Measurements from ENCODE around the gene RPL36.
"Not testable (repeated sequence)": the region's sequence is repeated elsewhere in the genome, so short reads cannot be mapped to it uniquely, and the experiment has no call there.

Gene RPL36

GRCh38 chr19:5707576-5708575 is 17.8 kb downstream of the RPL36 start:
- no peak for DNase-seq

DNA sequence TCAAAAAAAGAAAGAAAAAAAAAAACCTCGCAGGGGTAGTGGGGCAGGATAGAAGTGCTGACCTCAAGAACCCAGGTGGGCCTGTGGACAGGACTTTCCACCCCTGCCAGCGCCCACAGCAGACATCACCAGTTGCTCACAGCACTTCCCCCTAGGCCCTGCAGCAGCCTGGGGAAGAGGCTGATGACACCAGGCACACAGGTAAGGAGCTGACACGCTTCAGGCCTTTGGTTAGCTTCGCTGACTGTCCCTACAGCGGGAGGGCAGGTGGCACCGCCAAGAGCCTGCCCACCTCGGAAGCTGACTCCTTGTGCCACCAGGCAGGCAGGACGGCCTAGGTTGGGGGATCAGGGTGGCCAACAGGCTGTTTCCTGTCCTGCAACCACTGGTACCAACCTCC is 20.9 kb downstream of the RPL36 start:
- DNase-seq = no peak

- no peak for DNase-seq
Observed at GRCh38 chr19:5711713-5712161, 21.6 kb downstream of the RPL36 start.

- no peak for DNase-seq
Observed at GRCh38 chr19:5713228-5713627, 23.1 kb downstream of the RPL36 start.

DNA sequence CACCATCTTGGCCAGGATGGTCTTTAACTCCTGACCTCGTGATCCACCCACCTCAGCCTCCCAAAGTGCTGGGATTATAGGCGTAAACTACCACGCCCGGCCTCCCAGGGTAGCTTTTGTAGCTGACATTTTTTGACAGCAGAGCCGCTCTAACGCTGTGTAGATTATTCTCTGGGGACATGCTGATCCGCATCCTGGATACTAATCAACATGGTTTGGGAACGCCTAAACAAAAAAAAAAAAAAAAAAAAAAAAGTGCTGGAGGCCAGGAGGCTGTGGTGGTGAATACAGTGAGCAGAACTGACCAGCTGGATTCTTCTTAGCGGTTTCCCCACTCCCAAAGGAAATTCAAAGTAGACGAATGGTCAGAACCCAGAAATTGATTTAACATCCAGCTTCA is 24.7 kb downstream of the RPL36 start:
- no peak for DNase-seq

DNA sequence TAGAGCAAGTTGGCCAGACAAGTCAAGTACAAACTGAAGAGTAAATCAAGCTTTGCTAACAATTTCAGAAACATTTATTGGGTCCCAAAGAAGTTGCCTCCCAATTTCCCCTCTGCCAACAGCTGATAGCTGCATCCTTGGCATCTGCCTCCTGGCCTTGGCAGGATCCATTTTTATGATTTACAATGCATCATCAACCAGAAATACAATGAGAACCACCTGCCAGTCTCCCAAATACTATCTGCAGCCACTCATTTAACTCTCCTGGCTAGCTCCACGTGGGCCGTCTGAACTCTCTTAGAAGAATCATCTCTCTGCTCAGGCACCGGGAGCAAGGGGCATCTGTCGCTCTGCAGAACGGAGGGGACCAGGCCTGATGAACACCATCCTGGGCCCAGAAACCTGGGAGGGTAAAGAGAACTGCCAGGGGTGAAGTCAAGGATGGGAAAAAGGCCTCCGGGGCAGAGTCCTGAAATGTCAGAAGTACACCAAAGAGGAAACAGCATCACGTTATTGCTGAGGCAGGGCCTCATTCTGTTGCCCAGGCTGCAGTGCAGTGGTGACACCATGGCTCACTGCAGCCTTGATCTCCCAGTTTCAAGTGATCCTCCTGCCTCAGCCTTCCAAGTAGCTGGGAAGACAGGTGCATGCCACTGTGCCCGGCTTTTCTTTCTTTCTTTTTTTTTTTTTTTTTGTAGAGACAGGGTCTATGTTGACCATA is 27.3 kb downstream of the RPL36 start:
- peak; percentile 30 to 52 (median 46) for DNase-seq

- peak; percentile 71 to 80 (median 76) for DNase-seq
Observed at GRCh38 chr19:5718037-5718578, 28.0 kb downstream of the RPL36 start.

DNA sequence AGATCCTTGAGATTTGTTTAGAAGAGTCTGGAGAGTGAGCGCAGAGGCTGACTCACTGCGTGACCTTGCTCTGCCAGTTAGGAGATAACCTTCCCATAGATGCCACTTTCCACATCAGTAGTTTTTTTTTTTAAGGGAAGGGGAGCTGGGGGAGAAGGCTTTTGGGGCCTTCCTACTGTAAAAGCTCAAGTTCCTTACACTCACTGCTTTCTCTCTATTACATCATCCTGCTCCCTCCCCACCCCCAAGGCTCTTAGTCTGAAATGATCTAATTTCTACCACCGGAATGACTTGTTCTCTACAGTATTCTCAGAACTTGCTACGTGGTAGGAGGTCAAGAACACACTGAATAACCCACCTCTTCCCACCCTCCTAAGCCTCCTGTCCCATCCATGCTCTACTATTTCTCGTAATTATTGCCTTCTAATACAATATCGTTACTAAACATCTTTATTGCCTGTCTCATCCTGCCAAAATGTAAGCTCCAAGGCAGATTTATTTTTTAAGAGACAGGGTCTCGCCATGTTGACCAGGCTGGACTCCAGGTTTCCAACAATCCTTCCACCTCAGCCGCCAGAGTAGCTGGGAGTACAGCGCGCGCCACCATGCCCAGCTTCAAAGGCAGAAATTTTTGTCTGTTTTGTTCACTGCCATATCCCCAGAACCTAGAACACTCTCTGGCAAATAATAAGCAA is 28.6 kb downstream of the RPL36 start:
- peak; percentile 78 to 86 (median 81) for DNase-seq

DNA sequence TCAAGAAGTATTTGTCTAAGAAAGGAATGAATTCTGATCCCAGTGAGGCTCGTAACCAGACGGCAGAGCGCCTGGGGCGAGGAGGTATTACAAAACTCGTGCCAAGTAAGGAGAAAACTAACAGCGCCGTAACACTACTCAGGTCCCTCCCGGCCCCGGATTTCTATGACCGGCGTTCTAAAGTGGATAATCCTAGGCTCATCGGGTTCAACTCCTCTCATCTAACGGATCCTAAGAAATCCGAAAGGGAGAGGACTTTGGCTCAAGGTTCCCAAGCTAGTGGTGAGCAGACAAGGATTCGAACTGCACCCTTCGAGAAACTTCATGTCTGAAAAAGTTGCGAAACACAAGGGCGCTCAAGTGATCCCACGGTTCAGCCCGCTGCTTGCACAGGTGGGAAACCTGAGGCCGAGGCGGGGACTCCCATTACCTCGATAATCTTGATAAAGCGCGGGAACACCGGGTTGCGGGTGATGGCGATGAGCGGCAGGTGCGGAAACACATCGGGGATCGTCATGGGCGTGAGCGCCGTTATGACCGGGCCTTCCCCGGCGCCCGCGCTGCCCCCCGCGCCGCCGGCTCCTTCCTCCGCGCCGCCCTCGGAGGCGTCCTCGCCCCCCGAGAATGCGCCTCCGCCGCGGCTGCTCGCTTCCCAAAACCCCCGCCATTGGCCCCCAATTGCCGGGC is 29.3 kb downstream of the RPL36 start:
- peak; percentile 31 to 41 (median 35) for DNase-seq

DNA sequence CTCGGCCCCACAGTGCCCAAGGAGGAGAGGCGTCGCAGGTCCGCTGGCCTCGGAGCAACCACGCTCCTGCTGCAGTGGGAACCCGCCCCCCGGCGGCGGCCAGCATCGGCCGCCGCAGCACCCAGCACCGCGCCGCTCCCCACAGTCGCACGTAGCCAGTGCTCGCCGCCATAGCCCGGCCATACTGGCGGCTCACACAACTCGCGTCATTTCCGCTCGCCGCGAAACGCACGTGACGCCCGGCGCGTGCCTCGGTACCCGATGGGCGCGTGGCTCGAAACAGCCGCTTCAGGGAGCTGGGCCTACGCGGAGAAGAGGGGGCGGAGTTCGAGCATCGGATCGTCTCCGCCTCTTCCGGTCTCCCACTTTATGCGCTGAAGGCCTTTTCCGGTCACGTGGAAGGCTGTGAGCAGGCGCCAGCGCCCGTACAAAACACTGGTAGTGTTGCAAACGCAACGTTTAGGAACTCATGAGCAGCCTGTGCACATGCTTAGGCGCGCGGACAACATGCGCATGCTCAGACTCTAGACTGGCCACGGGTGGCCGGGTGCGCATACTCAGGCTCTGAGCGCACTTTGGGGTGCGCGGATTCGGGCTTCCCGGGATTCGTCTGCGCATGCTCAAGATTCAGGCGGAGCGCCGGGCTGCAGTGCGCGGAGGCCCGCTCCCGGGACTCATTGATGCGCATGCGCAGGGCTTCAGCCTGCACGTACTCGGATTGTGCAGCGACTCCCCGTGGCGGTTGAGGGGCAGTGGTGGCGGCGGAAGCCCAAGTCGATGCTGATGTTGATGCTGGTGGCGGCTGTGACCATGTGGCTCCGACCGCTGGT is 30.1 kb downstream of the RPL36 start, which contains the start of the genes CATSPERD and LONP1:
CATSPERD (plus strand) TSS at position 677 of the 830 bp plus-strand sequence; CDS start at position 778, 101 bp downstream.
LONP1 (minus strand) TSS at position 186 of the 830 bp plus-strand sequence; CDS start at position 172, 14 bp downstream.
- peak; percentile 99 to 100 (median 100) for DNase-seq

DNA sequence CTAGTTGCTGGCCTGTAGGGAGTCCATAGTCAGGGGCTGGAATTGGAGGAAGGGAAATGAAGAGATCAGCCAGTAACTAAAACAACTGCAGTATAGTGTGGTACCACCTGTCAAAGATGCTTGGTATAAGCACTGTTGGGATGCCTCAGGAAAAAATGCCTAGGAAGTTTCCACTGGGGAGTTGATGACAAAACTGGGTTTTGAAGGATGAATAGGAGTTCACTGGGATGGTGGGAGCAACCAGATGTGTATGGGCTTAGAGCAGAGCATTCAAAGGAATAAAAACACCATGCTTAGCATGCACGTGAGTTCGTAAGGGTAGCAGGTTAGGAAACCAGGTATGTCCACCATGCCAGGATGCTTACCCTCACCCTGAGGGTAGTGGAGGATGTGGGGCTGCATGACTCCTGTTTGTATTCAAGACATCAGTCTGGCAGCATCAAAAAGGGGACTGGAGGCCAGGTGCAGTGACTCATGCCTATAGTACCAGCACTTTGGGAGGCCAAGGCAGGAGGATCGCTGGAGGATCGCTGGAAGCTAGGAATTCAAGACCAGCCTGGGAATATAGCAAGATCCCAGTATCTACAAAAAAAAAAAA is 37.5 kb downstream of the RPL36 start:
- DNase-seq = no peak

DNA sequence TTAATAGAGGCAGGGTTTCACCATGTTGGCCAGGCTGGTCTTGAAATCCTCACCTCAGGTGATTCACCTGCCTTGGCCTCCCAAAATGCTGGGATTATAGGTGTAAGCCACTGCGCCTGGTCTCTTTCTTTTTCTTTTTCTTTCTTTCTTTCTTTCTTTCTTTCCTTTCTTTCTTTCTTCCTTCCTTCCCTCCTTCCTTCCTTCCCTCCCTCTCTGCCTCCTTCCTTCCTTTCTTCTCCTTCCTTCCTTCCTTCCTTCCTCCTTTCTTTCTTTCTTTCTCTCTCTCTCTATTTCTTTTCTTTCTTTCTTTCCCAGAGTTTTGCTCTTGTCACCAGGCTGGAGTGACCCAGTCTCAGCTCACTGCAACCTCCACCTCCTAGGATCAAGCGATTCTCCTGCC is 43.1 kb downstream of the RPL36 start:
- DNase-seq = not testable (repeated sequence)

GRCh38 chr19:5738423-5738822 is 48.3 kb downstream of the RPL36 start:
- DNase-seq = peak in 2 of 4 experiments; percentile 4 to 6

Measured in suppressor macrophage (primary cell).